WTC11 (cell line): ENCODE results near the gene PRKAG2. TPM values are rescaled to one million over a fixed set of nuclear protein-coding genes. Genes with fewer than 3 reads are reported as not detected.

Experiments
- ATAC-seq: fragments of 200-7000 bp; cut with Tn5 transposase; 2 replicates; pipeline ENCODE4 v1.10.0; 2021; ENCODE audit warnings: mild to moderate bottlenecking, moderate library complexity
- CTCF ChIA-PET: fragments of 300-600 bp; sonication (Branson Sonifier 250); formaldehyde crosslinking; loops from one replicate; lab custom pipeline; 2021; ENCODE audit warnings: antibody characterized with exemption; lab: Charles Lee
- POLR2A ChIA-PET: fragments of 350-600 bp; sonication (Branson Sonifier 250); formaldehyde crosslinking; loops from one replicate; lab custom pipeline; 2021; ENCODE audit warnings: antibody characterized with exemption; lab: Charles Lee
- DNase-seq: peaks from one replicate; pipeline ENCODE4 v3.0.0; 2021; ENCODE audit warnings: low spot score
- H3K27ac Mint-ChIP-seq: 2 replicates; pipeline ENCODE4 v1.8.0; 2021; ENCODE audit warnings: mixed read lengths
- H3K27me3 Mint-ChIP-seq: 2 replicates; pipeline ENCODE4 v1.8.0; 2021; ENCODE audit warnings: low read depth, mild to moderate bottlenecking, moderate library complexity, mixed read lengths
- H3K36me3 Mint-ChIP-seq: 2 replicates; pipeline ENCODE4 v1.8.0; 2021; ENCODE audit warnings: mixed read lengths
- H3K4me1 Mint-ChIP-seq: 2 replicates; pipeline ENCODE4 v1.8.0; 2022; ENCODE audit warnings: mixed read lengths
- H3K4me3 Mint-ChIP-seq: 2 replicates; pipeline ENCODE4 v1.8.0; 2021; ENCODE audit warnings: mild to moderate bottlenecking, moderate library complexity, mixed read lengths
- H3K9me3 Mint-ChIP-seq: 2 replicates; pipeline ENCODE4 v1.8.0; 2021; ENCODE audit warnings: mixed read lengths
- ESRRA ChIP-seq: sonication (generic); formaldehyde crosslinking; IDR thresholded peaks from 2 replicates; pipeline ENCODE4 v1.8.1; 2022; ENCODE audit warnings: mild to moderate bottlenecking, missing genetic modification reagents, borderline replicate concordance
- ETV6 ChIP-seq: sonication (generic); formaldehyde crosslinking; IDR thresholded peaks from 2 replicates; pipeline ENCODE4 v1.8.1; 2022; ENCODE audit warnings: mild to moderate bottlenecking, missing genetic modification reagents
- FOXJ3 ChIP-seq: sonication (generic); formaldehyde crosslinking; IDR thresholded peaks from 2 replicates; pipeline ENCODE4 v1.9.0; 2021; ENCODE audit warnings: missing genetic modification reagents, mild to moderate bottlenecking, borderline replicate concordance
- MXD4 ChIP-seq: fragments of 250-450 bp; sonication (Bioruptor Pico); IDR thresholded peaks from 2 replicates; pipeline ENCODE4 v1.8.0; 2021; ENCODE audit warnings: mild to moderate bottlenecking, moderate library complexity, borderline replicate concordance
- NFATC4 ChIP-seq: fragments of 250-450 bp; sonication (Bioruptor Pico); IDR thresholded peaks from 2 replicates; pipeline ENCODE4 v1.9.0; 2021; ENCODE audit warnings: mild to moderate bottlenecking
- NR1H2 ChIP-seq: sonication (generic); formaldehyde crosslinking; IDR thresholded peaks from 2 replicates; pipeline ENCODE4 v1.9.0; 2021; ENCODE audit warnings: mild to moderate bottlenecking, moderate library complexity, missing genetic modification reagents
- NR3C1 ChIP-seq: sonication (generic); formaldehyde crosslinking; conservative IDR thresholded peaks from 2 replicates; pipeline ENCODE4 v1.8.1; 2023; ENCODE audit warnings: low read depth, mild to moderate bottlenecking, missing genetic modification reagents
- SMAD3 ChIP-seq: sonication (generic); formaldehyde crosslinking; IDR thresholded peaks from 2 replicates; pipeline ENCODE4 v1.8.0; 2022; ENCODE audit warnings: missing genetic modification reagents, mild to moderate bottlenecking, borderline replicate concordance
- SOX15 ChIP-seq: fragments of 250-450 bp; sonication (Bioruptor Pico); IDR thresholded peaks from 2 replicates; pipeline ENCODE4 v1.9.0; 2021; ENCODE audit warnings: mild to moderate bottlenecking
- ZNF219 ChIP-seq: sonication (generic); formaldehyde crosslinking; IDR thresholded peaks from 2 replicates; pipeline ENCODE4 v1.8.0; 2023; ENCODE audit warnings: missing genetic modification reagents, mild to moderate bottlenecking, borderline replicate concordance
- ZNF263 ChIP-seq: sonication (generic); formaldehyde crosslinking; IDR thresholded peaks from 2 replicates; pipeline ENCODE4 v1.8.1; 2022; ENCODE audit warnings: low read depth, mild to moderate bottlenecking, moderate library complexity, missing genetic modification reagents
- ZNF423 ChIP-seq: fragments of 250-450 bp; sonication (Bioruptor Pico); IDR thresholded peaks from 2 replicates; pipeline ENCODE4 v2.1.2; 2022; ENCODE audit warnings: mild to moderate bottlenecking, moderate library complexity
- total RNA-seq: library from RNA; stranded (reverse); gene quantifications from 3 replicates; pipeline ENCODE4 v1.2.3, GENCODE V29; 2021
- TF ChIP-seq, protein P1 (sequence below): sonication (generic); formaldehyde crosslinking; IDR thresholded peaks from 2 replicates; pipeline ENCODE4 v1.8.1; 2022; ENCODE audit warnings: low read depth, mild to moderate bottlenecking, moderate library complexity, missing genetic modification reagents, borderline replicate concordance
- TF ChIP-seq, protein P2 (sequence below): sonication (generic); formaldehyde crosslinking; IDR thresholded peaks from 2 replicates; pipeline ENCODE4 v1.8.1; 2023; ENCODE audit warnings: mild to moderate bottlenecking, missing genetic modification reagents, moderate library complexity
- TF ChIP-seq, protein P3 (sequence below): sonication (generic); formaldehyde crosslinking; IDR thresholded peaks from 2 replicates; pipeline ENCODE4 v1.8.0; 2022; ENCODE audit warnings: missing genetic modification reagents
- TF ChIP-seq, protein P4 (sequence below): sonication (generic); formaldehyde crosslinking; IDR thresholded peaks from 2 replicates; pipeline ENCODE4 v1.8.0; 2022; ENCODE audit warnings: mild to moderate bottlenecking, missing genetic modification reagents

The PRKAG2 gene
- total RNA-seq, 1 experiment from 2014 or later, result 20.3 TPM

DNA sequence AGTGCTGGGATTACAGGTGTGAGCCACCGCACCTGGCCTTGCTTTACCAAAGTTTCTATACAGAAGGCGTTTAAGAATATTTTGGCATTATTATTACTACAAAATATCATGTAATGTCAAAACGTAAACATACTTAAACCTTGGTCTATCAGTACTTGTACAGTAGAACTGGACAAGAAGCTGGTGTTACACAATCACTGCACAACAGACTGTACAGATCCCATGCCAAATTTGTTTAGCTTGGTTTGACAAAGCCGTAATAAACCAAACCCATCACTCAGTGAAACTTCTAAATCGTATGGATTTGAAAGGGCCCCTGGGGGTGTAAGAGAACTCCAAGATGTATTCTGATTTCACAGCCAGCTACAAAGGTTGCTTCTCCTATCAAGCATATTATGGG is 305.4 kb downstream of the PRKAG2 start:
- H3K36me3 Mint-ChIP-seq, result 0 out of 2 replicates have a peak, but pooled peaks cover 3% of the 10 kb centered on the region
- POLR2A ChIA-PET, result no interaction called here
- DNase-seq (no peak), ATAC-seq (no peak)
- CTCF ChIA-PET, result interaction anchor here (0.7 to 0.8 kb wide), 2 partner anchors 61 to 188 kb away, joined by 3 read pairs; no protein-coding TSS in a partner anchor
- no peak overlapping the region for H3K4me3 Mint-ChIP-seq
- TF ChIP-seq MXD4 (no peak), ZNF219 (CRISPR knock-in tag) (no peak), NFATC4 (CRISPR knock-in tag) (no peak), SMAD3 (CRISPR knock-in tag) (no peak)
- TF ChIP-seq, protein P1, sequence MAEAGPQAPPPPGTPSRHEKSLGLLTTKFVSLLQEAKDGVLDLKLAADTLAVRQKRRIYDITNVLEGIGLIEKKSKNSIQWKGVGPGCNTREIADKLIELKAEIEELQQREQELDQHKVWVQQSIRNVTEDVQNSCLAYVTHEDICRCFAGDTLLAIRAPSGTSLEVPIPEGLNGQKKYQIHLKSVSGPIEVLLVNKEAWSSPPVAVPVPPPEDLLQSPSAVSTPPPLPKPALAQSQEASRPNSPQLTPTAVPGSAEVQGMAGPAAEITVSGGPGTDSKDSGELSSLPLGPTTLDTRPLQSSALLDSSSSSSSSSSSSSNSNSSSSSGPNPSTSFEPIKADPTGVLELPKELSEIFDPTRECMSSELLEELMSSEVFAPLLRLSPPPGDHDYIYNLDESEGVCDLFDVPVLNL (CRISPR knock-in tag), result no peak
- TF ChIP-seq, protein P2, sequence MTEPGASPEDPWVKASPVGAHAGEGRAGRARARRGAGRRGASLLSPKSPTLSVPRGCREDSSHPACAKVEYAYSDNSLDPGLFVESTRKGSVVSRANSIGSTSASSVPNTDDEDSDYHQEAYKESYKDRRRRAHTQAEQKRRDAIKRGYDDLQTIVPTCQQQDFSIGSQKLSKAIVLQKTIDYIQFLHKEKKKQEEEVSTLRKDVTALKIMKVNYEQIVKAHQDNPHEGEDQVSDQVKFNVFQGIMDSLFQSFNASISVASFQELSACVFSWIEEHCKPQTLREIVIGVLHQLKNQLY (CRISPR knock-in tag), result no peak
- no peak overlapping the region for H3K27ac Mint-ChIP-seq
- H3K9me3 Mint-ChIP-seq, result no peaks in the 10 kb centered on the region
- H3K27me3 Mint-ChIP-seq, result no peaks in the 10 kb centered on the region
- peaks cover 26% of the 10 kb centered on the region for H3K4me1 Mint-ChIP-seq

DNA sequence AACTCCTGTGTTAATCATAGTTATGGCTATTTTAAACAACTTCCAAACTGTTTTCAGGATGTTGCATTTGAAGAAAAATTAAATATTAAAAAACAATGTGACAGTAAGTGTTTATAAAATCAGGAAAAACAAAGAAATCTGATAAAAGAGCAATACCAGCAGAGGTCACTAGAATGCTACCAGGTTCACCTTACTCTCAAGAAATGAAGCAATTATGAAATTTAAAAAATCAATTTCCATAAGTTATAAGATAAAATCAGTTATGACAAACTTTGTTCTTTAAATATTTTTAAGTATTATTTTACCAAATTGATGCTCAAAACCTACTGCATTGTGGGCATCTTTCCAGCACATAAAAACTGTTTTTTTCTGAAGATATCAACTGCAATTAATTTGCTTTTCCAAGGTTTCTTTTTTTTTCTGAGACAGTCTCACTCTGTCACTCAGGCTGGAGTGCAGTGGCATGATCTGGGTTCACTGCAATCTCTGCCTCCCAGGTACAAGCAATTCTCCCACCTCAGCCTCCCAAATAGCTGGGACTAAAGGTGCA is 306.5 kb downstream of the PRKAG2 start:
- TF ChIP-seq, protein P3, sequence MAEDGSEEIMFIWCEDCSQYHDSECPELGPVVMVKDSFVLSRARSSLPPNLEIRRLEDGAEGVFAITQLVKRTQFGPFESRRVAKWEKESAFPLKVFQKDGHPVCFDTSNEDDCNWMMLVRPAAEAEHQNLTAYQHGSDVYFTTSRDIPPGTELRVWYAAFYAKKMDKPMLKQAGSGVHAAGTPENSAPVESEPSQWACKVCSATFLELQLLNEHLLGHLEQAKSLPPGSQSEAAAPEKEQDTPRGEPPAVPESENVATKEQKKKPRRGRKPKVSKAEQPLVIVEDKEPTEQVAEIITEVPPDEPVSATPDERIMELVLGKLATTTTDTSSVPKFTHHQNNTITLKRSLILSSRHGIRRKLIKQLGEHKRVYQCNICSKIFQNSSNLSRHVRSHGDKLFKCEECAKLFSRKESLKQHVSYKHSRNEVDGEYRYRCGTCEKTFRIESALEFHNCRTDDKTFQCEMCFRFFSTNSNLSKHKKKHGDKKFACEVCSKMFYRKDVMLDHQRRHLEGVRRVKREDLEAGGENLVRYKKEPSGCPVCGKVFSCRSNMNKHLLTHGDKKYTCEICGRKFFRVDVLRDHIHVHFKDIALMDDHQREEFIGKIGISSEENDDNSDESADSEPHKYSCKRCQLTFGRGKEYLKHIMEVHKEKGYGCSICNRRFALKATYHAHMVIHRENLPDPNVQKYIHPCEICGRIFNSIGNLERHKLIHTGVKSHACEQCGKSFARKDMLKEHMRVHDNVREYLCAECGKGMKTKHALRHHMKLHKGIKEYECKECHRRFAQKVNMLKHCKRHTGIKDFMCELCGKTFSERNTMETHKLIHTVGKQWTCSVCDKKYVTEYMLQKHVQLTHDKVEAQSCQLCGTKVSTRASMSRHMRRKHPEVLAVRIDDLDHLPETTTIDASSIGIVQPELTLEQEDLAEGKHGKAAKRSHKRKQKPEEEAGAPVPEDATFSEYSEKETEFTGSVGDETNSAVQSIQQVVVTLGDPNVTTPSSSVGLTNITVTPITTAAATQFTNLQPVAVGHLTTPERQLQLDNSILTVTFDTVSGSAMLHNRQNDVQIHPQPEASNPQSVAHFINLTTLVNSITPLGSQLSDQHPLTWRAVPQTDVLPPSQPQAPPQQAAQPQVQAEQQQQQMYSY (CRISPR knock-in tag), result no peak
- TF ChIP-seq ETV6 (CRISPR knock-in tag) (no peak), NR1H2 (CRISPR knock-in tag) (no peak), FOXJ3 (no peak), ESRRA (CRISPR knock-in tag) (no peak), ZNF263 (no peak), SOX15 (CRISPR knock-in tag) (no peak), ZNF423 (no peak), NR3C1 (CRISPR knock-in tag) (no peak)
- TF ChIP-seq, protein P4, sequence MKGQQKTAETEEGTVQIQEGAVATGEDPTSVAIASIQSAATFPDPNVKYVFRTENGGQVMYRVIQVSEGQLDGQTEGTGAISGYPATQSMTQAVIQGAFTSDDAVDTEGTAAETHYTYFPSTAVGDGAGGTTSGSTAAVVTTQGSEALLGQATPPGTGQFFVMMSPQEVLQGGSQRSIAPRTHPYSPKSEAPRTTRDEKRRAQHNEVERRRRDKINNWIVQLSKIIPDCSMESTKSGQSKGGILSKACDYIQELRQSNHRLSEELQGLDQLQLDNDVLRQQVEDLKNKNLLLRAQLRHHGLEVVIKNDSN (CRISPR knock-in tag), result no peak
- TF ChIP-seq, protein P2 (CRISPR knock-in tag), result no peak
- ChIA-PET CTCF (no interaction called here), POLR2A (no interaction called here)
- Mint-ChIP-seq H3K4me3 (no peak overlapping the region), H3K27me3 (no peaks in the 10 kb centered on the region), H3K27ac (no peak overlapping the region), H3K36me3 (no peaks in the 10 kb centered on the region), H3K4me1 (peaks cover 26% of the 10 kb centered on the region), H3K9me3 (no peaks in the 10 kb centered on the region)
- no peak for ATAC-seq
- DNase-seq, result no peak
